GM10248 (cell line): Measurements from ENCODE around the gene GINS2.

Source experiments
- CTCF ChIA-PET: fragments of 300-600 bp; sonication (Branson Sonifier 250); formaldehyde crosslinking; extraction: SDS; loops from one replicate; lab custom pipeline; 2021; ENCODE audit warnings: antibody characterized with exemption; lab: Yijun Ruan, JAX
- POLR2A ChIA-PET: fragments of 350-650 bp; sonication (Branson Sonifier 250); formaldehyde crosslinking; extraction: SDS; loops from one replicate; lab custom pipeline; 2020; ENCODE audit warnings: antibody characterized with exemption; lab: Yijun Ruan, JAX
- DNase-seq: peaks from one replicate; pipeline ENCODE4 v3.0.0; 2012; ENCODE audit errors: extremely low spot score
- TF ChIP-seq, protein P1 (sequence below): IDR thresholded peaks from 2 replicates; pipeline ENCODE4 v1.5.1; 2012; ENCODE audit warnings: mild to moderate bottlenecking, low read depth; ENCODE audit errors: extremely low read depth, missing control alignments, control extremely low read depth

Gene GINS2

DNA sequence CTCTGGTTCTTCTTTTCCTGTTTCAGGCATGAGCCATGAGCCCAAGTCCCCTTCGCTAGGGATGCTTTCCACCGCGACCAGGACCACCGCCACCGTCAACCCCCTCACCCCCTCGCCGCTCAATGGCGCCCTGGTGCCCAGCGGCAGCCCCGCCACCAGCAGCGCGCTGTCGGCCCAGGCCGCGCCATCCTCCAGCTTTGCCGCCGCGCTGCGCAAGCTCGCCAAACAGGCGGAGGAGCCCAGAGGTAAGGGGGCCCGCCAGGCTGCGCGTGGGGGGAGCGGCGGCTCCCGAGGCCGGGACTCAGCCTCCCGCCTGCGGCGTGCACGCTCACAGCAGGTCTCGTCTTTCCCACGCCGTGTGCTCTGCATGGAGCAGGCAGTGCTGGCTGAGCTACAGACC, 54.9 kb downstream of the GINS2 start:
- ChIA-PET POLR2A (no interaction called here), CTCF (no interaction called here)
- TF ChIP-seq, protein P1, sequence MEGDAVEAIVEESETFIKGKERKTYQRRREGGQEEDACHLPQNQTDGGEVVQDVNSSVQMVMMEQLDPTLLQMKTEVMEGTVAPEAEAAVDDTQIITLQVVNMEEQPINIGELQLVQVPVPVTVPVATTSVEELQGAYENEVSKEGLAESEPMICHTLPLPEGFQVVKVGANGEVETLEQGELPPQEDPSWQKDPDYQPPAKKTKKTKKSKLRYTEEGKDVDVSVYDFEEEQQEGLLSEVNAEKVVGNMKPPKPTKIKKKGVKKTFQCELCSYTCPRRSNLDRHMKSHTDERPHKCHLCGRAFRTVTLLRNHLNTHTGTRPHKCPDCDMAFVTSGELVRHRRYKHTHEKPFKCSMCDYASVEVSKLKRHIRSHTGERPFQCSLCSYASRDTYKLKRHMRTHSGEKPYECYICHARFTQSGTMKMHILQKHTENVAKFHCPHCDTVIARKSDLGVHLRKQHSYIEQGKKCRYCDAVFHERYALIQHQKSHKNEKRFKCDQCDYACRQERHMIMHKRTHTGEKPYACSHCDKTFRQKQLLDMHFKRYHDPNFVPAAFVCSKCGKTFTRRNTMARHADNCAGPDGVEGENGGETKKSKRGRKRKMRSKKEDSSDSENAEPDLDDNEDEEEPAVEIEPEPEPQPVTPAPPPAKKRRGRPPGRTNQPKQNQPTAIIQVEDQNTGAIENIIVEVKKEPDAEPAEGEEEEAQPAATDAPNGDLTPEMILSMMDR: no peak
- DNase-seq: no peak

DNA sequence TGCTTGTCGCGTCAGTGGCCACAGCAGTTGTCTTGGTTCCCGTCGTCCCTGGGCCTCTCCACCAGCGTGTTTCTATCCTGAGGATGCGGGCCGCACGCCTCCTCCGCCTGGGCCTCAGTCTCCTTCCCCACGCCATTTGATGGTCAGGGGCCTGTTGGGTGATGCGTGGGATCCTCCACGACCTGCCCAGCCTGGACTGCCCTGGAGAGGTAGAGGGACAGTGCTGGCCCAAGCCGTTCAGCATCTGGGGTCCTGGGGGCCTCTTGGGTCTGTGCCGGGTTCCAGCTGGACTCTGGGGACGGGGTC, 55.4 kb downstream of the GINS2 start:
- POLR2A ChIA-PET: no interaction called here
- TF ChIP-seq, protein P1: no peak
- DNase-seq: no peak
- CTCF ChIA-PET: no interaction called here

DNA sequence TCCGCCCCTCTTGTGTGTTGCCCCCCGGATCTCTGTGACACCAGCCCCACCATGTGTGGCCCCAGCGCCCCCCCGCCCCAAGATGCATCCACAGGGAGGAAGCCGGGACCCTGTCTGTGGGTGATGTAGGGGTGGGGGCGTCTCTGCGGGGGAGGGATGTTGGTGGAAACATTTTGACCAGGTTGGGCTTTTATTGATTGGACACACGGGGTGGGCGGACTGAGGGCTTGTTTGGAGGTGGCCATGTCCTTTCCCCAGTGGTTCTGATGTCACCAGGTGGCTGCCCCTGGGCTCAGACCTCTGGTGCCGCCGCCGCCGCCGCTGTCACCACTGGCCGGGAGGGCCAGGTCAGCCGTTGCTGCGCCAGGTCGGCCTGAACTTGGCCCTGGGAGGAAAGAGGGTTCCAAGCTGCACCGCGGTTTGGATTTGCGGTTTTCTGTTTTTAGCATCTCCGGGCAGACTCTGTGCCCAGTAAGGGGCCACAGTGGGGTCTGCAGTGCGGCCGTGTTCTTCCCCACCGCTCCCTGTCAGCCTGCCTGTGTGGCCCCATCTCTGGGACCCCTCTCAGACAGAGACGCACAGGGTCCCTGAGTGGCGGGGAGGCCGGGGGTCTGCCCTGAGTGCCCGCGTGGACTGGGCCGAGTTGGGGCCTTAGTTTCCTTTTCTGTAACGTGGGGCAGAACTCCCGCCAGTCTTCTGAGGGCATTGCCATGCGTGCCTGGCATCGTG, 55.9 kb downstream of the GINS2 start:
- no peak for DNase-seq
- ChIA-PET POLR2A (no interaction called here), CTCF (no interaction called here)
- TF ChIP-seq, protein P1: no peak

DNA sequence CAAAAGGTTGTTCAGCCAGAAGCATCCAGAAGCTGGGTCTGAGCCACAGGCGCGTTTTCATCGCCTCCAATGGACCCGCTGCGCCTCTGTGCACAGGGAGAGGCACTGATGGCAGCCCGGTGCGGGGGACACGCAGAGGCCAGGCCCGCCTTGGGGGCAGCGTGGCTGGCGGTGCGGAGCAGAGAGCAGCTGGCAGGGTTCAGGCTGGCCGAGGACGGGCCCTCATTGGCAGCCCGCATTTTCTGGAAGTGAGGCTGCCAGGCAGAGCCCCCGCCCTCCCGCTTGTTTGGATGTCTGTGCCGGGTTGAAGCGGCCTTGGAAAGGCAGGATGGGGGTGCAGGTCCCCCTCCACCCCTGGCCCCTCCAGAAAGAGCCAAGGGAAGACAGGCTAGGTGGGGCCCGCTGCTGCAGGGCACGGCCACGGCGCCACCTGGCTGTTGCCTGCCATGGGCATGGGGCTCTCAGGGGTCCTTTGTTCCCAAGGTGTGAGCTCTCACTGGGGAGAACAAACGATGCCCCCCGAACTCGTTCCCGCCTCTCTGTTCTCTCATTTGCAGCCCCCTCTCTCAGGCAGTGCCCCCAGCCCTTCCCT, 56.9 kb downstream of the GINS2 start:
- CTCF ChIA-PET: no interaction called here
- no peak for DNase-seq
- POLR2A ChIA-PET: no interaction called here
- TF ChIP-seq, protein P1: no peak

DNA sequence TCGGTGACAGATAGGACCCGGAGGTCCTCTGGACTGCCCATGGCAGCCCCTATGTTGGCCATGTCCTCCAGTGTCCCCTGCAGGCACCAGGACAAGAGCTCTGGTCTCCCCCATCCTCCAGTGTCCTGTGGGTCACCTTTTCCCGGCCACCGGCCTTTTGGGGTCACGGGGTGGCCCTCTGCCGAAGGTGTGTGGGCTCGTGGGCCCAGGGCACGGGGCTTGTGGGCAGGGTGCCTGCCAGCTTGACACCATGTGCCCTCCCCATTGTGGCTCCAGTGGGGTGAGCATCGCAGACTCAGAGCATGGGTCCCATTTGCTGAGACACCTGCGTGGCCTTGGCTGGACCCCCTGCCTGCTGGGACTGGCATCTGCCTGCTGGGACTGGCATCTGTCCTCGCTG, 57.5 kb downstream of the GINS2 start:
- no peak for DNase-seq
- TF ChIP-seq, protein P1: no peak
- CTCF ChIA-PET: interaction anchor here (1.6 to 8.3 kb wide), 2 partner anchors 15 to 21 kb away, joined by 4 to 67 read pairs; no protein-coding TSS in a partner anchor
- POLR2A ChIA-PET: no interaction called here

DNA sequence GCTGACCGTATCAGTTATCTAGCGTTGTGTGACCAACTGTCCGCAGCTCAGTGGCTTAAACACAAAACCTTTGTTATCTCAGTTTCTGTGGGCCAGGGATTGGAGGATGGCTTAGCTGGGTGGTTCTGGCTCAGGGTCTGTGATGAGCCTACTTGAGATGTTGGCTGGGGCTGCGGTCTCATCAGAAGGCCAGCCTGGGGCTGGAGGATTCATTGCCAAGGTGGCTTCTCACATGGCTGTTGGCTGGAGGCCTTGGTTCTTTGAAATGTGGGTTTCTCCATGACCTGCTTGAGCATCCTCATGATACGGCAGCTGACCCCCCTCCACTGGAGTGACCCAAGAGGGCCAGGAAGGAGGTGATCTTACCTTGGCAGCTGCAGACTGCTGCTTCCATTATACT, 58.9 kb downstream of the GINS2 start:
- CTCF ChIA-PET: interaction anchor here (1.6 to 8.3 kb wide), 2 partner anchors 14 to 19 kb away, joined by 4 to 67 read pairs; no protein-coding TSS in a partner anchor
- TF ChIP-seq, protein P1: no peak
- no peak for DNase-seq
- POLR2A ChIA-PET: no interaction called here

DNA sequence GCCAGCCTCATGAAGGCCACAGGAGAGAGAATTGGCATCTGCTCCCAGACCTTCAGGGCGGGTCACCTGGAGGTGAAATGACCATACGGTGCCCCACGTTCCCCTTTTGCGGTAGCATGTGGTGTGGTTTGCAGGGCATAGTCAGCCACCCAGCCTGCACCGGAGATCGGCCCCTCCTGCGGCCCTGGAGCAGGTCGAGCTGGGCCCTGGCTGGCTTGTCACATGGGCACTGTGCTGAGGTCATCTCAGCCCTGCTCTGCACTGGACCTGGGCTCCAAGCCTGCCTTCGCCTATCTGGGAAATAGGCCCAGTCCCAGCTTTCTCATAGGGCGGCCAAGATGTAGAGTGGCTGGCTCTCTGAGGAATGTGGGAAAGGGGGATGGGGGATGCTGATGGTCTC, 59.4 kb downstream of the GINS2 start:
- no peak for DNase-seq
- ChIA-PET CTCF (interaction anchor here (8.3 kb wide), 1 partner anchor 13 kb away, joined by 67 read pairs; no protein-coding TSS in a partner anchor), POLR2A (no interaction called here)
- TF ChIP-seq, protein P1: no peak
